ENCODE data around the gene JAM3.
"Not testable (repeated sequence)": the region's sequence is repeated elsewhere in the genome, so short reads cannot be mapped to it uniquely, and the experiment has no call there.

The JAM3 gene

DNA sequence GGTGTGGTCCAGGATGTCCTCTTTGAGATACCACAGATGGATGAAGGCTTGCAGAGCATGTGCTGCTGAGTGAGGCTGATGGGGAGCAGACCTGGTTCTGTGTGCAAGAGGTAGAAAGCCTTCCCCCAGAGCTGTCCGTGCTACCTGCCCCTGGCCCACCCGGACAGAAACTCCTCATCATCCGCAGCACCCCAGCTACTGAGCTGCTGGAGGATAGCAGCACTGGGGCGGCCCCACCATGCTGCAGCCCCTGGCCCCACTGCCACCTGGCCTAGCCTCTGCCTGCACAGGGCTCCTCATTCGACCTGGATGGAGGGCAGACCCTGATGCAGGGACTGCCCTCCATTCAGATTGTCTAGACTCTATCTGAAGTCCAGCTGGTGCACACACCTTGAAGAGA is 104.4 kb downstream of the JAM3 start:
- no peak for DNase-seq

DNA sequence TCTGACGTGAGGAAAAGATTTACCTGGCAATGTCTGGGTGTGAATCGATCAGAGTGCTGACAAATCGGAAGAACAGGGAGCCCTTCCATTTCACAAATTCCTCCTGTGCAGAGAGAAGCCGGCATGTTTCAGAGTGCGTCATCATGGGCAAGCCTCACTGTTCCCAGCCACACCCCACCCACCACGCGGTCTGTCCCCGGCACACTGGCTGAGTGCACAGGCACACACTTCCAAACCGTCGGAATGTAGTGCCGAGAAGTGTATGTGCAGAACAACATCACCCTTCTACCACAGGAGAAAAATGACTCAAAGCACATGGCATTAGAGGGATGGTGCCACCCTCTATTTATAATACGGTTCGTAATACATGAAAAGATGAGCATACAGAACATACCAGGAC is 107.4 kb downstream of the JAM3 start:
- DNase-seq = peak in 1 of 51 donors; percentile 35

DNA sequence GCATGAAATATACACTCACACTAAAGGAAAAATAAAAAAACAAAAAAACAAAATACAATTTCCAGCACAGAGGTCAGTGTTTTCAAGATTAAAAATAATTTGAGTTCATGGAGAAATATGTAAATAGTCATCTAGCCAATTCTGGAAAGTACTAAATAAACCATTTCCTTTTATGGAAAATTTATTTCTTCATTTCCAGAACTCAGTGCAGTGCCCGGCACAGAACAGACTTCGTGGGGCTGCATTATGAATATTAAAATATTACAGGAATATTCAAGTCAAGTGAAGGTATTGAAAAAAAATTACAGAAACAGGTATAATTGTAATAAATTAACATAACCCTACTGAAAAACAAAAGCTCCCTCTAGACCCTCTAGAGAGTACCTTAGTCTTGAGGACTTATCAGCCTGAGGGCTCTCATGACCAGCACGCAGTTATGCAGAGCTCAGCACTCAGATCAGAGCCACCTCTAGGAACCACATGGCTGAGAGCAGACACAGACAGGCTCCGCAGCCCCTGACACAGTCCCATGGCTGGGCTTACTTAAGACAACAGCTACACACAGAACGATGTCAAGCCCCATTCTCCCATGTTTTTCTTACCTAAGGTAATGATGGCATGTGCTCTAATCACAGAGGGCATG is 109.3 kb downstream of the JAM3 start:
- DNase-seq = no peak

DNA sequence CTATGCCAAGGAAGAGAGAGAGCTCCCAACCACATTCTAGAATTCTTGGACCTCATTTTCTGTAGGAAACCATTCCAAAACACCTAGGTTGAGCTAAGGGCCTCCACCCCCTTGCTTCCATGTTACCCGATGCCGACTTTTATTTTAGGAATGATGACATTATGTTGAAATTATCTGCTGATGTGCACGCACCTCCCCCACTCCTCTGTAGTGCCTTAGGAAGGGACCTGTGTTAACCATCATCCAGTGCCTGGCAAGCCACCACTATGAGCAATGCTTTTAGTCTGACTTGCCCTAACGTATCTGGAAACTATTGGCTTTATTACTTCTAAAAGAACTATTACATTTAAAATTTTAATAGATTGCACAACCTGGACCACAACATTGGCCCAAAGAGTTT is 112.8 kb downstream of the JAM3 start:
- no peak for DNase-seq

DNA sequence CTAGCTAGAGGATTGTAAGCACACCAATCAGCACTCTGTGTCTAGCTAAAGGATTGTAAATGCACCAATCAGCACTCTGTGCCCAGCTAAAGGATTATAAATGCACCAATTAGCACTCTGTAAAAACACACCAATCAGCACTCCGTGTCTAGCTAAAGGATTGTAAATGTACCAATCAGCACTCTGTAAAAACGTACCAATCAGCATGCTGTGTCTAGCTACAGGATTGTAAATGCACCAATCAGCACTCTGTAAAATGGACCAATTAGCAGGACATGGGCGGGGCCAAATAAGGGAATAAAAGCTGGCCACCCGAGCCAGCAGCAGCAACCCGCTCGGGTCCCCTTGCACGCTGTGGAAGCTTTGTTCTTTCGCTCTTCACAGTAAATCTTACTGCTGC is 119.2 kb downstream of the JAM3 start:
- not testable (repeated sequence) for DNase-seq

DNA sequence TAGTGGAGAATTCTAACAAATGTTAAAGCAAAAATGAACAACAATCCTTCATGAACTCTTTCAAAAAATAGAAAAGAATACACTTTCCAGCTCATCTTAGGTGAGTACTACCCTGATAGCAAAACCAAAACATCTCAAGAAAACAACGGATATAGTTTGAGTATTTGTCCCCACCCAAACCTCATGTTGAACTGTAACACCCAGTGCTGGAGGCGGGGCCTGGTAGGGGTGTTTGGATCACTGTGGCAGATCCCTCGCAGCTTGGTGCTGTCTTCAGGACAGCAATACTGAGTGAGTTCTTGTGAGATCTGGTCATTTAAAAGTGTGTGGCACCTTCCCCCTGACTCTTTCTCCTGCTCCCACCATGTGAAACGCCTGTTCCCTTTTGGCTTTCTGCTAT is 127.9 kb downstream of the JAM3 start:
- DNase-seq = no peak

DNA sequence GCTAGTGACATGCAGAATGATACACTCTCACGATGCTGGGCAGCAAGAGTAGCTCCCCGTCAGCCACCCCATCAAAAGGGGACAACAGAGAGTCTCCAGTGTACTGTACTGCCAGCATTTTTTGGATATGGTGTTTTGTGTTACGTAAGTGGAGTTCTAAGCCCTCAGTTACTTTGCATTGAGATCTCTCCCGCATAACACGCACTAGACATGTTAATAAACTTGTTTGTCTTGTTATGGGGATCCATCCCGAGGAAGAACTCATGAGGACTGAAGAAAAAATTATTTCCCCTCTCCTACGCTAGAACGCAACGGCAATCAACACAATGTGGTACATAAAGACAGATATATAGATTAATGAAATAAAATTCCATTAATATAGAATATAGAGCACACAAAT is 130.7 kb downstream of the JAM3 start:
- DNase-seq = no peak

DNA sequence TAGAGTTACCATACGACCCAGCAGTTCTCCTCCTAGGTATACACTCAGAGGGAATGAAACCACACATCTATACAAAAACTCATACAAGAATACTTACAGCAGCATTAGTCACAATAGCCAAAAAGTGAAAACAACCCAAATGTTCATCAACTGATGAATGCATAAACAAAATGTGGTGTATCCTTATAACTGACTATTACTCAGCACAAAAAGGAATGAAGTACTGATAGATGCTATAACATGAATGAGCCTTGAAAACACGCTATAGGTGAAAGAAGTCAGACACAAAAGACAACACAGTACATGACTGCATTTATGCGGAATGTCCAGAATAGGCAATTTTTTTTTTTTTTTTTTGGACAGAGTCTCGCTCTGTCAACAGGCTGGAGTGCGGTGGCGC is 131.8 kb downstream of the JAM3 start:
- no peak for DNase-seq

Measured in hypothalamus (tissue), 51 donors.